Measurements from ENCODE around the gene CPNE4. TPM values are rescaled to one million over a fixed set of nuclear protein-coding genes. Genes with fewer than 3 reads are reported as not detected.

CPNE4 gene
- total RNA-seq, 2 donors from 2014 or later = 1.7 to 2.5 TPM

GRCh38 chr3:131821191-131821762 is 213.5 kb downstream of the CPNE4 start:
- Histone ChIP-seq H3K9me3 (ENCODE audit: control insufficient read depth, low read length) (no peaks in the 10 kb centered on the region), H3K4me1 (ENCODE audit: control insufficient read depth, insufficient read depth, low read length) (no peaks in the 10 kb centered on the region), H3K27me3 (ENCODE audit: control insufficient read depth, insufficient read depth, low read length, poor library complexity, severe bottlenecking) (no peaks in the 10 kb centered on the region), H3K27ac (ENCODE audit: low read depth, low read length) (no peak overlapping the region), H3K9ac (ENCODE audit: extremely low read depth, low read length, poor library complexity, severe bottlenecking) (no peak overlapping the region), H3K36me3 (ENCODE audit: control insufficient read depth, insufficient read depth, low read length) (no peaks in the 10 kb centered on the region), H3K4me3 (ENCODE audit: low read length) (no peak overlapping the region)
- Mint-ChIP-seq H3K36me3 (ENCODE audit: low read depth) (no peaks in the 10 kb centered on the region), H3K9me3 (no peaks in the 10 kb centered on the region), H3K4me3 (no peak overlapping the region), H3K4me1 (peaks cover 11% of the 10 kb centered on the region), H3K27ac (no peak overlapping the region), H3K27me3 (ENCODE audit: insufficient read depth) (no peaks in the 10 kb centered on the region)
- no peak for DNase-seq
- WGBS, 2 experiments (ENCODE audit: insufficient coverage in 1 of 2, insufficient read length in 1 of 2) = 83 to 93% methylated on average over 3 of the region's 3 CpGs
- TF ChIP-seq CTCF (conservative IDR thresholded peaks at IDR 0.05) = no peak

- no peaks in the 10 kb centered on the region for H3K4me1 ChIP-seq (ENCODE audit: control insufficient read depth, insufficient read depth, low read length)
- Mint-ChIP-seq H3K36me3 (ENCODE audit: low read depth) (no peaks in the 10 kb centered on the region), H3K27me3 (ENCODE audit: insufficient read depth) (no peaks in the 10 kb centered on the region), H3K27ac (no peak overlapping the region), H3K9me3 (no peaks in the 10 kb centered on the region), H3K4me3 (no peak overlapping the region), H3K4me1 (peaks cover 11% of the 10 kb centered on the region)
- no peak overlapping the region for H3K4me3 ChIP-seq (ENCODE audit: low read length)
- no peaks in the 10 kb centered on the region for H3K27me3 ChIP-seq (ENCODE audit: control insufficient read depth, insufficient read depth, low read length, poor library complexity, severe bottlenecking)
- no peaks in the 10 kb centered on the region for H3K9me3 ChIP-seq (ENCODE audit: control insufficient read depth, low read length)
- no peak for TF ChIP-seq CTCF (conservative IDR thresholded peaks at IDR 0.05)
- H3K9ac ChIP-seq (ENCODE audit: extremely low read depth, low read length, poor library complexity, severe bottlenecking) = no peak overlapping the region
- WGBS, 2 experiments (ENCODE audit: insufficient coverage in 1 of 2, insufficient read length in 1 of 2) = 80 to 100% methylated on average over 1 to 4 of the region's 5 CpGs
- no peaks in the 10 kb centered on the region for H3K36me3 ChIP-seq (ENCODE audit: control insufficient read depth, insufficient read depth, low read length)
- no peak for DNase-seq
- H3K27ac ChIP-seq (ENCODE audit: low read depth, low read length) = no peak overlapping the region
Observed at GRCh38 chr3:131819381-131820055, 215.3 kb downstream of the CPNE4 start.

- Mint-ChIP-seq H3K36me3 (ENCODE audit: low read depth) (no peaks in the 10 kb centered on the region), H3K27me3 (ENCODE audit: insufficient read depth) (peaks cover 8% of the 10 kb centered on the region), H3K9me3 (peaks cover 2% of the 10 kb centered on the region), H3K4me3 (no peak overlapping the region), H3K27ac (no peak overlapping the region), H3K4me1 (peaks cover 9% of the 10 kb centered on the region)
- H3K4me1 ChIP-seq (ENCODE audit: control insufficient read depth, insufficient read depth, low read length) = no peaks in the 10 kb centered on the region
- WGBS, 2 experiments (ENCODE audit: insufficient coverage in 1 of 2, insufficient read length in 1 of 2) = 95 to 100% methylated on average over 1 of the region's 1 CpG
- H3K27ac ChIP-seq (ENCODE audit: low read depth, low read length) = no peak overlapping the region
- H3K36me3 ChIP-seq (ENCODE audit: control insufficient read depth, insufficient read depth, low read length) = no peaks in the 10 kb centered on the region
- H3K4me3 ChIP-seq (ENCODE audit: low read length) = no peak overlapping the region
- peaks cover 21% of the 10 kb centered on the region for H3K27me3 ChIP-seq (ENCODE audit: control insufficient read depth, insufficient read depth, low read length, poor library complexity, severe bottlenecking)
- no peak for DNase-seq
- TF ChIP-seq CTCF (conservative IDR thresholded peaks at IDR 0.05) = no peak
- H3K9ac ChIP-seq (ENCODE audit: extremely low read depth, low read length, poor library complexity, severe bottlenecking) = no peak overlapping the region
- H3K9me3 ChIP-seq (ENCODE audit: control insufficient read depth, low read length) = no peaks in the 10 kb centered on the region
Observed at GRCh38 chr3:131812433-131812832, 222.4 kb downstream of the CPNE4 start.

Data from endodermal cell (in vitro differentiated cells).